ENCODE measurements around the gene IMMT. TPM values are rescaled to one million over a fixed set of nuclear protein-coding genes. Genes with fewer than 3 reads are reported as not detected.

The IMMT gene
- total and polyA plus RNA-seq, 2 donors (not counting 3 experiments of a cell fraction or from before 2014, with no cell fraction given), result 35.6 to 112 TPM

DNA sequence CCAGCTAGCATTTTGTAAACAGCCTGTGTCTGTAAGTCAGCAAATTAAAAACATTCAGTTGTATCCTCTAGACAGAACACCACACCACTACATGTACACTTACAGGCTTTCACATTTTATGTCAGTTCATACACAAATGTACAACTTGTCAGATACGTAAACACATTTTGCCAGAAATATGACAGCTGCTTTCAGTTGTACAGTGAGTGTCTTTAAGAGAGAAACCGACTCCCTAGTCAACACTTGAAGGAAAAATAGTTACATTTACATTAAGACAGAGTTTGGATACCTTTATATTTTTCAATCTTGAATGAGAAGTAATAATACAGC is 19.2 kb upstream of the IMMT start:
- no peak for DNase-seq (ENCODE audit: low read depth, low spot score)
- CTCF ChIA-PET, result interaction anchor here (1.1 to 2.9 kb wide), 5 partner anchors 11 to 159 kb away, joined by 3 to 14 read pairs (median 4); partner anchors contain the start of gene IMMT
- Histone ChIP-seq H3K4me1 (ENCODE audit: control insufficient read depth, extremely low read depth, insufficient read depth, low read length) (peaks cover 14% of the 10 kb centered on the region), H3K9me3 (replicated peaks; ENCODE audit: control insufficient read depth, insufficient read depth, low read length) (no peaks in the 10 kb centered on the region), H3K36me3 (ENCODE audit: control insufficient read depth in 2 of 2, extremely low read depth in 1 of 2, insufficient read depth in 2 of 2, low read length in 2 of 2) (peaks cover 0 to 10% of the 10 kb centered on the region in 2 experiments), H3K79me2 (ENCODE audit: control insufficient read depth, insufficient read depth, low read length) (no peaks in the 10 kb centered on the region), H3K9ac (replicated peaks; ENCODE audit: extremely low read depth, insufficient read depth, low read length) (no peak overlapping the region), H3K27me3 (ENCODE audit: control insufficient read depth in 2 of 2, insufficient read depth in 2 of 2, low read length in 2 of 2) (no peaks in the 10 kb centered on the region), H3K4me3 (replicated peaks in 1 of 3; ENCODE audit: insufficient read depth in 1 of 3, low read depth in 1 of 3, low read length in 3 of 3) (no peak overlapping the region), H3K9me1 (replicated peaks; ENCODE audit: control insufficient read depth, extremely low read depth, insufficient read depth, low read length) (no peaks in the 10 kb centered on the region), H2AFZ (ENCODE audit: low read depth, low read length) (no peak overlapping the region), H3K27ac (ENCODE audit: insufficient read depth, low read depth, low read length) (no peak overlapping the region), H3K4me2 (ENCODE audit: insufficient read depth, low read length) (no peak overlapping the region), H4K20me1 (replicated peaks; ENCODE audit: control insufficient read depth, extremely low read depth, insufficient read depth, low read length) (no peaks in the 10 kb centered on the region)
- dilution Hi-C loops (cut with MboI; ENCODE audit: extremely low pct_ligation_motif_present, low sequenced_read_pairs), result no loop called here
- BruUV-seq (replicated peaks), result no TSS peak
- intact Hi-C loops (cut with micrococcal nuclease), result no loop called here
- POLR2A ChIA-PET, result no interaction called here
- FAIRE-seq, result no peak
- TF ChIP-seq, protein P1, sequence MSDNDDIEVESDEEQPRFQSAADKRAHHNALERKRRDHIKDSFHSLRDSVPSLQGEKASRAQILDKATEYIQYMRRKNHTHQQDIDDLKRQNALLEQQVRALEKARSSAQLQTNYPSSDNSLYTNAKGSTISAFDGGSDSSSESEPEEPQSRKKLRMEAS (IDR thresholded peaks at IDR 0.05; ENCODE audit: insufficient read depth, insufficient read length), result no peak
- TF ChIP-seq MYC (IDR thresholded peaks at IDR 0.05; ENCODE audit: low read depth, low read length), result no peak
- TF ChIP-seq POLR2AphosphoS5 (IDR thresholded peaks at IDR 0.05; ENCODE audit: insufficient read depth, low read depth, low read length), result no peak
- TF ChIP-seq, protein P2, sequence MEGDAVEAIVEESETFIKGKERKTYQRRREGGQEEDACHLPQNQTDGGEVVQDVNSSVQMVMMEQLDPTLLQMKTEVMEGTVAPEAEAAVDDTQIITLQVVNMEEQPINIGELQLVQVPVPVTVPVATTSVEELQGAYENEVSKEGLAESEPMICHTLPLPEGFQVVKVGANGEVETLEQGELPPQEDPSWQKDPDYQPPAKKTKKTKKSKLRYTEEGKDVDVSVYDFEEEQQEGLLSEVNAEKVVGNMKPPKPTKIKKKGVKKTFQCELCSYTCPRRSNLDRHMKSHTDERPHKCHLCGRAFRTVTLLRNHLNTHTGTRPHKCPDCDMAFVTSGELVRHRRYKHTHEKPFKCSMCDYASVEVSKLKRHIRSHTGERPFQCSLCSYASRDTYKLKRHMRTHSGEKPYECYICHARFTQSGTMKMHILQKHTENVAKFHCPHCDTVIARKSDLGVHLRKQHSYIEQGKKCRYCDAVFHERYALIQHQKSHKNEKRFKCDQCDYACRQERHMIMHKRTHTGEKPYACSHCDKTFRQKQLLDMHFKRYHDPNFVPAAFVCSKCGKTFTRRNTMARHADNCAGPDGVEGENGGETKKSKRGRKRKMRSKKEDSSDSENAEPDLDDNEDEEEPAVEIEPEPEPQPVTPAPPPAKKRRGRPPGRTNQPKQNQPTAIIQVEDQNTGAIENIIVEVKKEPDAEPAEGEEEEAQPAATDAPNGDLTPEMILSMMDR (IDR thresholded peaks at IDR 0.05; ENCODE audit: extremely low read depth in 1 of 2, insufficient read depth in 1 of 2, low read depth in 1 of 2, low read length in 2 of 2), result no peak
- no peak for TF ChIP-seq POLR2A (IDR thresholded peaks at IDR 0.05; ENCODE audit: low read depth, low read length)
- TF ChIP-seq EZH2 (IDR thresholded peaks at IDR 0.05; ENCODE audit: borderline replicate concordance, low read depth, low read length, severe bottlenecking), result no peak
- no peak for TF ChIP-seq FOS (IDR thresholded peaks at IDR 0.05; ENCODE audit: borderline replicate concordance, insufficient read depth, low read length)
- TF ChIP-seq JUN (IDR thresholded peaks at IDR 0.05; ENCODE audit: borderline replicate concordance, insufficient read depth, insufficient read length, low read depth), result no peak
- no peak for TF ChIP-seq GATA2 (IDR thresholded peaks at IDR 0.05; ENCODE audit: insufficient read depth, insufficient read length, low read depth, low read length)

All from endothelial cell of umbilical vein (primary cell).